Activated CD4-positive, alpha-beta T cell treated with anti-CD3 and anti-CD28 coated beads for 24 hours (primary cell): ENCODE results near the gene RNF181.
"Not testable (repeated sequence)": the region's sequence is repeated elsewhere in the genome, so short reads cannot be mapped to it uniquely, and the experiment has no call there.

Experiments
- DNase-seq, 2 donors: peaks; one replicate each; pipeline ENCODE4 v3.0.0-alpha.2; 2020; ENCODE audit warnings: low read depth in 2 of 2

The RNF181 gene, protein sequence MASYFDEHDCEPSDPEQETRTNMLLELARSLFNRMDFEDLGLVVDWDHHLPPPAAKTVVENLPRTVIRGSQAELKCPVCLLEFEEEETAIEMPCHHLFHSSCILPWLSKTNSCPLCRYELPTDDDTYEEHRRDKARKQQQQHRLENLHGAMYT

GRCh38 chr2:85595301-85596025 lies at the start of gene RNF181:
Gene RNF181, plus strand, starts transcription at chr2:85595745. Its CDS starts 19 bp downstream, at chr2:85595764.
- DNase-seq, result peak; percentile 77 to 83

DNA sequence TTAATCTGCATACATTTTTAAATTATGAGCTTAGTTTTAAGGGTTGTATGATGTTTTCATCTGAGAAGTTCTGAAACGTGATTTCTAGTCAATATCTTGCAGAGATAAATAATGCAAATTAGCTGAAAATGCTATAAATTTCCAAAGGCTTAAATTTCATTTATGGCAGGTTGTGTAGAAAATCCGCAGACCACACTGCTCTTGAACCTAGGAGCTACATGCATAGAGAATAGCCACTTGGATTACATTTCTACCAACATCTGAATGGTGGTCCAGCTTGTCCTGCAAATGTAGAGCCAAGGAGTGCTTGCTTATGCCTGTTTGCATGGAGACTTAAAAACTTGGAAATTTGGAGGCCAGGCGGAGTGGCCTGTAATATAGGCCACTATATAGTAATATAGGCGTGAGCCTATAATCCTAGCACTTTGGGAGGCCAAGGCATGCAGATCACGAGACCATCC lies 49.7 kb upstream of the RNF181 start:
- no peak for DNase-seq

DNA sequence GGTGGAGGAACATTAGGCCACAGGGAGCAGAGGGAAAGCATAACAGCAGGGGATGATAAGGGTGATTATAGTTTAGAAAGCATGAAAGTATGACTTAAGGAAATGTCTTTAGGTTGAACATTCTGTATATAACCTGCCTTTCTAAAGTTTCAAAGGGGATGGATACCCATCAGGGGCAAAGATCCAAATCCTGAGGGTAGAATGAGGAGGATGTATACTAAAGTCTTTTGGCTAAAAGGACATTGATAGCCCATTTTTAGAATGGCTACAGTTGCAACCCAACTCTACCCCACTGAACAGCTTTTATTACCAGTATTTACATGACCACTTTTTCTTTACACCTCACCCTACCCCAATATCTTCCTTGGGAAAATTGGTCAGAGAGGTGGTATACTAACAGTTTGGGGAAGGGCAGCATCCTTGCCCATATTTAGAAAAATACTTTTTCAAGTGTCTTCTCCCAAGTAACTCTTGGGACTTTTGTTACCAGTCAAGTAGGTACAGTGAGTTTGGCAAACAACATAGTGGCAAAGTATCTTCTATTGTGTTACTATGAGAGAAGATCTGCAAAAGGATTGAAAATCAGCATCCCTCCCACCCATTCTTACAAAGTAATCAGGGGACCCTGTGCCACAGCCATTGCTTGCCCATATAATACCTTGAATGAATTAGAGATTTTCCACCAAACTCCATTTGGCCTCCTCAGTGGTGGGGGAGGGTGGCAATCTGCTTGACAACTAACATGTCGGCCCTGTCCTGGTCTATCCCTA lies 48.3 kb upstream of the RNF181 start:
- DNase-seq, result no peak

- no peak for DNase-seq
These were observed 47.5 kb upstream of the RNF181 start for GRCh38 chr2:85547859-85548607.

DNA sequence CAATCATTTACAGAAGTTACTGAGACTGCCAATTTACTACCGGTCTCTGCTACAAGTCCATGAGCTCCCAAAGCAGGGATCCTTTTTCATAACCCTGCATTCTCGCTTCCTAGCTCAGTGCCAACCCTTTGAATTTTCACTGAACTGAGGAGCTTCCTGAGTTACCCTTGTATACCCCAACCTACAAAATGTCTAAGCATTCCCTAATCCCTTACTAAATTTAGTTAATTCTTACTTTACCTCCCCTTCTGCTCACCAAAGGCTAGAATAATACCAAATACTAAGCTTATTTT lies 47.0 kb upstream of the RNF181 start:
- no peak for DNase-seq

- no peak for DNase-seq
These were observed 46.5 kb upstream of the RNF181 start for GRCh38 chr2:85549095-85549494.

DNA sequence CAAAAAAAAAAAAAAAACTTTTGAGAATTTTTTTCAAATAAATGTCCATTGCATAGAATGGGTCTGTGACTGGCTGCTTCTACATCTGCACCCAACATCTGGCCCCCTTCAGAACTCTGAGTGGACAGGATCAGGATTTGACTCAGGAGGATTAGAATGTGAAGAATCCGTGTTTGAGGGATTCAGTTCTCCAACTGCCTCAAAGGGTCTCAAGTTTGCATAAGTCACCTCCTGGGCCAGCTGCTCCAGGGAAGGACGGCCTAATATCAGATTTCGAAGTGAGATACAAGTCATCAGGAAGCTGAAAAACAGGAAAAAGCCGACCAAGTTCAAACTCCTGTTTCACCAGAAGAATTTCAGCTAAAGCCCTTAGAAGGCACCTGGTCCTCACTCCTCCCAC lies 45.7 kb upstream of the RNF181 start:
- no peak for DNase-seq

DNA sequence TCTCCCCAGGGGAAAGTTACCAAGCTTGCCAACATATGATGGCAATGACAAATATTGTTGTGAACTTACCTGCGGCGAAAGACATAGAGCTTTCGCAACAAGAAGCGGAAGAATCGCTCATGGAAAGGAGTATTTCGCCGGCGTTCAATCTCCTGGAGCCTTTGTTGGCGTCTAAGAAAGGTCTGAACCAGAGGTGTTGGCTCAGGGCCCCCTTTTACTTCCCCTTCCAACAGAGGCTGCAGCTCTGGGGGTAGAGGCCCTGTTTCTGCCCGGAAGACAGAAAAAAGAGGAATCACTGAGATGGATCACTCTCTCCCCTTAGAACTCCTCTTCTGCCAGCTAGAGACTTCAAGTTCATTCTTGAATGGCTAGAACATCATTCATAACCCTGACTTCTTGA lies 45.1 kb upstream of the RNF181 start:
- no peak for DNase-seq

GRCh38 chr2:85551698-85552678 lies 43.6 kb upstream of the RNF181 start:
- DNase-seq, result peak; percentile 82 to 85

- DNase-seq, result no peak
These were observed 42.4 kb upstream of the RNF181 start for GRCh38 chr2:85553184-85553583.

DNA sequence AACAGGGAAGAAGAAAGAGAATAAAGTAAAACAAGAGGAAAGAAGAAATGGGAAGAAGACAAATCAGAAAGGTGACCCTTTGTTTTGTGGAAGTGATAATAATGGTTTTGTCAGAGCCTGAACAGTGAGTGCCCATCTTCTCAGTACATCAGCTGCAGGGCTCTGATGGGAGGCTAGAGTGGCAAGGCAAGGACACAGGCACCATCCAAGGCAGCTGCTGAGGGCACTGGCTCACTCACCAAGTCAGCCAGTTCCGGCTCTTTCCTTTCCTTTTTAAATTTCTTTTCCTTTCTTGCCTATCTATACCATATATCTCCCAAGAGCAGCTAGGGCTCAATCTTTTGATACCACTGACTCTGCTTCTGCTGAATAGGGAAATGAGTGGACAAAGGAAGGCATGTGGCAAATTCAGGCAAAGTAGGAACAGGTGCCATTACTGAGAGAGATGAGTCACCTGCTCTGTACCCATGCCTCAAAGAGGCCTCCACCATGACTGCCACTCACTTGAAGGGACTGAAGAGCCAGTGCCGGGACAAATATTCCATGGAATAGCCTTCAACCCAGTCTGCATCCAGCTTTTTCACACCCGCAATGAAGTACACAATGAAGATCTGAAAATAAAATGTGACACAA lies 40.4 kb upstream of the RNF181 start:
- no peak for DNase-seq

- no peak for DNase-seq
These were observed 38.4 kb upstream of the RNF181 start for GRCh38 chr2:85557130-85557529.

GRCh38 chr2:85558160-85558559 lies 37.4 kb upstream of the RNF181 start:
- no peak for DNase-seq

- DNase-seq, result not testable (repeated sequence)
These were observed 35.2 kb upstream of the RNF181 start for GRCh38 chr2:85560403-85560726.

GRCh38 chr2:85560812-85561279 lies 34.7 kb upstream of the RNF181 start:
- DNase-seq, result no peak

GRCh38 chr2:85561280-85562212 lies 34.0 kb upstream of the RNF181 start, which contains the start of gene GGCX:
Gene GGCX, minus strand, starts transcription at chr2:85561493. Its CDS starts 65 bp downstream, at chr2:85561428.
- DNase-seq, result peak; percentile 90 to 94

- no peak for DNase-seq
These were observed 31.4 kb upstream of the RNF181 start for GRCh38 chr2:85564144-85564563.

- no peak for DNase-seq
These were observed 29.3 kb upstream of the RNF181 start for GRCh38 chr2:85566265-85566664.

DNA sequence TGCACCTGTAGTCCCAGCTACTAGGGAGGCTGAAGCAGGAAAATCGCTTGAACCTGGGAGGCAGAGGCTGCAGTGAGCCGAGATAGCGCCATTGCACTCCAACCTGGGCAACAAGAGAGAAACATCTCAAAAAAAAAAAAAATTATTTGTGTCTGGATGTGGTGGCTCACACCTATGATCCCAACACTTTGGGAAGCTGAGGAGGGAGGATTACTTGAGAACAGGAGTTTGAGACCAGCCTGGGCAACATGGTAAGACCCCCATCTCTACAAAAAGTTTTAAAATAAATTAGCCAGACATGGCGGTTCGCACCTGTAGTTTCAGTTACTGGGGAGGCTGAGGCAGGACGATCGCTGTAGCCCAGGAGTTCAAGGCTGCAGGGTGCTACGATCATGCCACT lies 19.8 kb upstream of the RNF181 start:
- DNase-seq, result no peak
